Common myeloid progenitor, CD34-positive (primary cell): ENCODE results near the gene COPS2.
A peak's percentile ranks its signal among the peaks of the same experiment; 100 is the strongest.

Experiments used
- CTCF ChIA-PET: fragments of 350-600 bp; sonication (Branson Sonifier 250); formaldehyde crosslinking; loops from one replicate; lab custom pipeline; 2021; ENCODE audit warnings: antibody characterized with exemption; lab: Charles Lee
- POLR2A ChIA-PET: fragments of 350-600 bp; sonication (Branson Sonifier 250); formaldehyde crosslinking; loops from one replicate; lab custom pipeline; 2021; ENCODE audit warnings: antibody characterized with exemption; lab: Charles Lee
- DNase-seq, 3 donors: peaks; one replicate each; pipeline versions ENCODE4 v3.0.0 to v3.0.0-alpha.2; 2013
- H3K27ac ChIP-seq, 2 experiments: 1 replicate in 1 of 2; 2 replicates in 1 of 2; pipeline ENCODE4 v1.7.0; 2013; ENCODE audit warnings: inconsistent platforms in 2 of 2, low read length in 2 of 2, mild to moderate bottlenecking in 2 of 2, low read depth in 1 of 2, moderate library complexity in 1 of 2; ENCODE audit not compliant: severe bottlenecking in 2 of 2, insufficient read depth in 1 of 2, poor library complexity in 1 of 2
- H3K27me3 ChIP-seq, 5 experiments: replicated peaks in 2 of 5; 1 replicate in 3 of 5; 2 replicates in 2 of 5; pipeline versions ENCODE4 v1.6.1 to v1.7.0; 2013; ENCODE audit warnings: low read length in 4 of 5, mild to moderate bottlenecking in 2 of 5, moderate library complexity in 2 of 5, inconsistent platforms in 1 of 5; ENCODE audit not compliant: insufficient read depth in 5 of 5, control insufficient read depth in 4 of 5
- H3K36me3 ChIP-seq, 4 experiments: 1 replicate in 2 of 4; 2 replicates in 2 of 4; pipeline versions ENCODE4 v1.6.1 to v1.7.0; 2013; ENCODE audit warnings: low read length in 3 of 4, control low read depth in 1 of 4, mild to moderate bottlenecking in 1 of 4; ENCODE audit not compliant: control insufficient read depth in 4 of 4, insufficient read depth in 4 of 4
- H3K4me1 ChIP-seq, 4 experiments: 1 replicate in 3 of 4; 2 replicates in 1 of 4; pipeline versions ENCODE4 v1.6.1 to v1.7.1; 2013; ENCODE audit warnings: low read length in 3 of 4, mild to moderate bottlenecking in 3 of 4, control low read depth in 1 of 4, inconsistent platforms in 1 of 4, moderate library complexity in 1 of 4; ENCODE audit not compliant: control insufficient read depth in 4 of 4, insufficient read depth in 4 of 4; ENCODE audit errors: control extremely low read depth in 1 of 4
- H3K4me3 ChIP-seq, 7 experiments: 1 replicate in 4 of 7; 2 replicates in 3 of 7; pipeline versions ENCODE4 v1.5.1 to v1.7.0; 2013; ENCODE audit warnings: mild to moderate bottlenecking in 7 of 7, low read length in 6 of 7, moderate library complexity in 6 of 7, inconsistent platforms in 2 of 7, low read depth in 2 of 7, control low read depth in 1 of 7; ENCODE audit not compliant: insufficient read depth in 4 of 7, control insufficient read depth in 1 of 7; ENCODE audit errors: extremely low read depth in 1 of 7
- H3K9me3 ChIP-seq, 5 experiments: 1 replicate in 4 of 5; 2 replicates in 1 of 5; pipeline versions ENCODE4 v1.6.1 to v1.7.1; 2013; ENCODE audit warnings: low read length in 4 of 5, mild to moderate bottlenecking in 2 of 5, inconsistent platforms in 1 of 5, low read depth in 1 of 5, moderate library complexity in 1 of 5; ENCODE audit not compliant: control insufficient read depth in 4 of 5, insufficient read depth in 2 of 5; ENCODE audit errors: control extremely low read depth in 1 of 5
- WGBS: methylation state at CpG from one replicate; pipeline ENCODE4 v1.1.5; 2013; ENCODE audit not compliant: insufficient coverage; 5-methylcytosine and 5-hydroxymethylcytosine counted together

COPS2 gene

DNA sequence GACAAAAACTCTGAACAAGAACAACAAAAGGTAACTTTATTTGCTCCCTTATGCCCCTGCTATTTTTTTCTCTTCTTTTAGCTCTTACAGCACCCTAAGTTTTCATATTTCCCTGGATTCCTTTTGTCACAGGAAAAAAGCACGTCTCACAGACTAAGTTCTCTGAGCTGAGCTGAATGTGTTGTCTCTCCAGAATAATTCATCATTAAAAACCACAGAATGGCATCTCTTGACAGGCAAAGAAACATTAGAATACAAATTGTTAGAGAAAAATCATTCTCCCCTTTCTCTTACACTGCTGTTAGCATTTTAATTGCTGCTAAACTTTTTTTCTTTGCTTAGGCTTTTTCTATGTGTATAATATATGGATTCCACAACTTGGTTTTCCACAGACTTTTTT lies 60.5 kb downstream of the COPS2 start:
- Histone ChIP-seq H3K4me3 (no peak overlapping the region), H3K9me3 (no peaks in the 10 kb centered on the region), H3K4me1 (no peaks in the 10 kb centered on the region), H3K27me3 (no peaks in the 10 kb centered on the region), H3K36me3 (peaks cover 0 to 2% (median 0%) of the 10 kb centered on the region in 4 experiments), H3K27ac (no peak overlapping the region)
- ChIA-PET POLR2A (interaction anchor here (0.6 to 0.7 kb wide), 2 partner anchors 14 to 1786 kb away, joined by 3 to 4 read pairs; no protein-coding TSS in a partner anchor), CTCF (no interaction called here)
- 40% methylated on average over 1 of the region's 1 CpG for WGBS
- DNase-seq: no peak

DNA sequence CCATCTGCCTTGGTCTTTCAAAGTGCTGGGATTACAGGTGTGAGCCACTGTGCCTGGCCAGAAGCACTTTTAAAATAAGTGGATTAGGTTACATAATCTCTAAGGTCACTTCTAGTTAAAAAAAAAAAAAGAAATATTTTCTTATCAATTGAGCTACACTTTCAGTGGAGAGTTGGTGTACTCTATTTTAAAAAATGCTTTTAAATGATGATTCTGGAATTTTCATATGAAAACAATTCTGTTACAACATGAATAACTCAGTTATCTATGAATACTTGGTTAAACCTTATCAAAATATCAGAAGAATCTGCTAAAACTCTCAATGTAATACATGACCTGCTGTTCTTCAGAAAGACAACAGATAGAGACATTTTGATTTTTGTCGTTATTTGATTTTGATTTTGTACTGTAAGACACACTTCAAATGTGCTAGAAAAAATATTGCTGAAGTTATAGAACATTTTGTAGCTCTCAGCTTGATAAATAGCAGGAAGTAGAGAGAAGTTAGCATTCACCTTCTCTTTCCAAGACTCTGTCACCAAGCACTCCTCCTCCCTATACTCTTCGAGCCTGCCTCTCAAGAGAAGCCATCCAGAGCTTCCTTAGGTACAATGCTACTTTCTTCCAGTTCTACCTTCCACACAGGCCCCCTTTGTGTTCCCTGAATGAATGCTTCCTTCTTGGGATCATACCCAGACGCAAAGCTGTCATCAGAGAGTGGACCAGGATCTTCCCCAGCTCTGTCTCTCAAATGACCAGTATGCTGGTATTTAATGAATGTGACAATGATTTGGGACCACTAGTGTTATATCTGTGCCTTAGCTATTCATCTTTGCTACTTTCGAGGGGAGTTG lies 61.9 kb downstream of the COPS2 start:
- ChIA-PET POLR2A (no interaction called here), CTCF (interaction anchor here (1.0 kb wide), 1 partner anchor 735 kb away, joined by 3 read pairs; no protein-coding TSS in a partner anchor)
- no peaks in the 10 kb centered on the region for H3K36me3 ChIP-seq
- H3K27ac ChIP-seq: no peak overlapping the region
- no peak overlapping the region for H3K4me3 ChIP-seq
- H3K9me3 ChIP-seq: no peaks in the 10 kb centered on the region
- 100% methylated on average over 3 of the region's 4 CpGs for WGBS
- H3K4me1 ChIP-seq: no peaks in the 10 kb centered on the region
- DNase-seq: no peak
- no peaks in the 10 kb centered on the region for H3K27me3 ChIP-seq

DNA sequence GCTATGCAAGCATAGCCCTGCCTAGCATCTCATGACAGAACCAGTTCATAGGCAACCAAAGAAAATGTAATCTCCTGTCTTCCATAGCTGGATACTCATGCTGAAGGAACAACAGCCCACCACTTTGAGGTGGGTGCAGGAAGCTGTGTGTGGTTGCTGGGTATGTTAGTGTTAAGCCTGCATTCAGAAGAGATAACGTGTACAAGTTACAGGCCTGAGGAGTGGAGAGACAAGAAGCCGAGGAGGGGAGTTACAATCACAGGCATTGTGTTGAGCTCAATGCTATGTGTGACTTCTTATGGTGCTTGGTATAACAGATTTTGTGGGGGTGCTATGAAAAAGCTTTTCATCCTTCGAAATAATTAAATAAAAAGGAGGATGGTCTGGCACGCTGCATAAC lies 66.4 kb downstream of the COPS2 start:
- no peaks in the 10 kb centered on the region for H3K4me1 ChIP-seq
- no peaks in the 10 kb centered on the region for H3K9me3 ChIP-seq
- ChIA-PET POLR2A (no interaction called here), CTCF (no interaction called here)
- DNase-seq: peak in 1 of 3 donors; percentile 2
- WGBS: 100% methylated on average over 2 of the region's 4 CpGs
- no peaks in the 10 kb centered on the region for H3K27me3 ChIP-seq
- no peaks in the 10 kb centered on the region for H3K36me3 ChIP-seq
- no peak overlapping the region for H3K27ac ChIP-seq
- H3K4me3 ChIP-seq: no peak overlapping the region

DNA sequence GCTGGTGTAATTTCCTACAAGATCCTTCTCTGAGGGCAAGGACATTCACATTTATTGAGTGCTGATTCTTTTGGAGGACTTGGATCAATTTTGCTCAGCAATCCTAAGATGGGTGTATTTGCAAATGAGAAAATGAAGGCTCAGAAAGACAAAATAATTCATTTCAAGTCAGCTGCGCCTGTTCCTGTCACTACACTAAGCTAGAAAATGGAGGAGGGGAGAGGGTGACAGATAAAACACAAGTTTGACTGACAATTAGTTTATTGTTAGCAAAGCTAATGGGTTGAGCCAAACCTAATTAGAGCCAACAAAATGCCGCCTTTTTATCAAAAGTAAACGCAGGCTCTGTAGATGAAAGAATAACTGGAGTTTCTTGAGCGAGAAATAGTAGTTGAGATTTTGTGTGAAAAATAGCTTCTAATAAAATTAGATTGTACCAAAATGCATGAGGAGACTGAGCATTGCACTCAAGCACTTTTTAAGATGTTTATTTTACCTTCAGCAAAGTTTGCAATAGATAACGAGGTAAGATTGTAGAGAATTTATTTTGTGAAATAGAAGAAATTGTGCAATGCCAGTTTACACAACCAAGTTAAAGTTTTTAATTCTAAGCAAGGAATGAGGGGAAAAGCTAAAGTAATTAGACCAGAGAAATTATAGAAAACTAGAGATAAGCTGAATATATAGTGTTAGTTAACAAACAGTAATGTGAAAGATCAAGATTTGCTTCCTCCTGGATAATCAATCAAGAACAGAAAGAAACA lies 69.5 kb downstream of the COPS2 start:
- CTCF ChIA-PET: no interaction called here
- H3K9me3 ChIP-seq: no peaks in the 10 kb centered on the region
- H3K36me3 ChIP-seq: no peaks in the 10 kb centered on the region
- no peak overlapping the region for H3K27ac ChIP-seq
- no peak for DNase-seq
- H3K4me3 ChIP-seq: no peak overlapping the region
- no peaks in the 10 kb centered on the region for H3K27me3 ChIP-seq
- POLR2A ChIA-PET: no interaction called here
- 100% methylated on average over 4 of the region's 5 CpGs for WGBS
- peaks cover 0 to 2% (median 0%) of the 10 kb centered on the region in 4 experiments for H3K4me1 ChIP-seq

DNA sequence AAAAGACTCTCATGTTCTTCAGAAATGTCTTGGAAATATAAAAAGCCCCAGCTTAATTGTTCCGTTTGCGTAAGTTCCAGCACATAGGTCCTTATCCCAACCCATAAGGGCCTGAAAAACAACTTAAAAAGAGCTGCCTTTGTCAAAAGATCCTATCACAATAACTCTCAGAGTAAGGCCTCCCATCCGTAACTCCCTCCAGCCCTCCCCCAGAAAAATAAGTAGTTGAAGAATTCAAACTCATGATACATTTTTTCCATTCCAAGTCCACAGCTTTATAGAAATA lies 71.2 kb downstream of the COPS2 start:
- H3K36me3 ChIP-seq: no peaks in the 10 kb centered on the region
- no peak for DNase-seq
- 100% methylated on average over 1 of the region's 3 CpGs for WGBS
- H3K27ac ChIP-seq: no peak overlapping the region
- no peaks in the 10 kb centered on the region for H3K9me3 ChIP-seq
- ChIA-PET POLR2A (no interaction called here), CTCF (interaction anchor here (1.3 kb wide), 1 partner anchor 34 kb away, joined by 4 read pairs; no protein-coding TSS in a partner anchor)
- H3K4me3 ChIP-seq: no peak overlapping the region
- peaks cover 0 to 2% (median 0%) of the 10 kb centered on the region in 4 experiments for H3K4me1 ChIP-seq
- H3K27me3 ChIP-seq: no peaks in the 10 kb centered on the region

DNA sequence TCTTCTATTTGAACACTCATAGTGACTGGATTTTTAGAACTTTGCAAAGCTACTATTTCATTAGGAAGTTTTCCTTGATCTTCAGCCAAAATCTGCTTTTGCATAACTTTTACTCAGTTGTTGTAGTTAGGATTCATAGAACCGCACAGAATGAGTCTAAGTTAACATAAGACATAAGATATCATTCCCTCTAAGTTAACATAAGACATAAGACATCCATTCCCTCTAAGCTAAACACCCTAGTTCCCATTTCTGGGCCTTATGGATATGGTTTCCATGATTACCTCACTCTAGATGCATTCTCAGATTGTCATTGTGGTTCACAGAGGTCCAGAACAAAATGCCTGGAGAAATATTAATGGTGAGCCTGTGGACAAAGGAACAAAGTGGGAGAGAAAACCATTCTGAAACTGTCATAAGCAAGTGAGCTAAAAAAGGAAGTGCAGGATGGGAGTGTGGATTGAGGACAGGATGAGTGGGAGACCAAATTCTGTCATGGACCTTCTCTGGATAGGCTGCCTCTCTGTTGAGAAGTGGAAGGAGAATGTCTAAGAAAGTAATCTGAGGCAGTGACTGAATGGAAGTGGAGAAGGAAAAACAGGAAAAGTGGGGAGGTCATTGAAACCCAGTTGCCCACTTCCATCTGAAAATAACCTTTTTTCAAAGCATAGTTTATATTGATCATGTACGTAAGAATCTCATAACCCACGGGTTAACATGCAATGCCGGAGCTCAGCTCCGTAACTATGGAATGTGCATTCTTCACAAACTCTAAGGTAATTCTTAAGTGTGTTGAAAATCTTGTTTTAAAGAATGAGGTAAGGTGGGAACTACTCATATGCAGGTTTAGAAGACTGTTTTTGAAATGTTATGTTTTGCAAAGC lies 71.8 kb downstream of the COPS2 start:
- H3K4me3 ChIP-seq: no peak overlapping the region
- no peak for DNase-seq
- H3K4me1 ChIP-seq: peaks cover 0 to 2% (median 0%) of the 10 kb centered on the region in 4 experiments
- no peak overlapping the region for H3K27ac ChIP-seq
- no peaks in the 10 kb centered on the region for H3K9me3 ChIP-seq
- H3K36me3 ChIP-seq: no peaks in the 10 kb centered on the region
- POLR2A ChIA-PET: no interaction called here
- CTCF ChIA-PET: interaction anchor here (1.3 to 1.5 kb wide), 2 partner anchors 33 to 38 kb away, joined by 3 to 4 read pairs; no protein-coding TSS in a partner anchor
- WGBS: 100% methylated on average over 3 of the region's 5 CpGs
- H3K27me3 ChIP-seq: no peaks in the 10 kb centered on the region
